Liver (tissue), 9 donors: ENCODE measurements around the gene ASTN1. TPM values are rescaled to one million over a fixed set of nuclear protein-coding genes. Genes with fewer than 3 reads are reported as not detected.

Source experiments
- DNase-seq: peaks from one replicate; pipeline ENCODE4 v3.0.0-alpha.2; 2017; ENCODE audit warnings: low spot score
- H3K27ac ChIP-seq, 2 donors: one replicate each; pipeline ENCODE4 v1.7.0; 2013; ENCODE audit warnings: inconsistent platforms in 2 of 2, low read length in 2 of 2, control low read depth in 1 of 2, low read depth in 1 of 2, mild to moderate bottlenecking in 1 of 2
- H3K27me3 ChIP-seq, 4 donors: one replicate each; pipeline versions ENCODE4 v1.6.1 to v1.7.0; 2013; ENCODE audit warnings: low read length in 3 of 4, inconsistent platforms in 1 of 4, mild to moderate bottlenecking in 1 of 4, moderate library complexity in 1 of 4; ENCODE audit not compliant: control insufficient read depth in 4 of 4, insufficient read depth in 4 of 4
- H3K36me3 ChIP-seq, 4 donors: one replicate each; pipeline versions ENCODE4 v1.6.1 to v1.7.0; 2013; ENCODE audit warnings: low read length in 3 of 4, mild to moderate bottlenecking in 3 of 4, low read depth in 1 of 4, moderate library complexity in 1 of 4; ENCODE audit not compliant: control insufficient read depth in 4 of 4, insufficient read depth in 3 of 4
- H3K4me1 ChIP-seq, 4 donors: one replicate each; pipeline versions ENCODE4 v1.6.1 to v1.7.0; 2013; ENCODE audit warnings: low read length in 3 of 4, mild to moderate bottlenecking in 3 of 4, moderate library complexity in 1 of 4; ENCODE audit not compliant: control insufficient read depth in 4 of 4, insufficient read depth in 4 of 4
- H3K4me3 ChIP-seq, 3 donors: one replicate each; pipeline versions ENCODE4 v1.6.1 to v1.7.0; 2013; ENCODE audit warnings: low read length in 3 of 3, control low read depth in 1 of 3, low read depth in 1 of 3, mild to moderate bottlenecking in 1 of 3
- H3K9ac ChIP-seq, 2 donors: one replicate each; pipeline ENCODE4 v1.7.0; 2013; ENCODE audit warnings: low read length in 2 of 2, mild to moderate bottlenecking in 2 of 2, moderate library complexity in 2 of 2, control low read depth in 1 of 2, low read depth in 1 of 2
- H3K9me3 ChIP-seq, 4 donors: one replicate each; pipeline versions ENCODE4 v1.6.1 to v1.7.0; 2013; ENCODE audit warnings: low read length in 3 of 4; ENCODE audit not compliant: control insufficient read depth in 4 of 4
- FOXA1 ChIP-seq: IDR thresholded peaks from 2 replicates; pipeline ENCODE4 v1.6.1; 2016; ENCODE audit warnings: antibody characterized with exemption
- FOXA2 ChIP-seq: IDR thresholded peaks from 2 replicates; pipeline ENCODE4 v1.6.1; 2016; ENCODE audit warnings: antibody characterized with exemption
- GABPA ChIP-seq, 2 donors: IDR thresholded peaks in 1 of 2; conservative IDR thresholded peaks in 1 of 2; 2 replicates each; pipeline ENCODE4 v1.6.1; 2016; ENCODE audit warnings: antibody characterized with exemption in 2 of 2, mild to moderate bottlenecking in 1 of 2, moderate library complexity in 1 of 2
- HNF4A ChIP-seq, 2 donors: conservative IDR thresholded peaks; 2 replicates each; pipeline ENCODE4 v1.6.1; 2016; ENCODE audit warnings: antibody characterized with exemption in 2 of 2, mild to moderate bottlenecking in 2 of 2
- HNF4G ChIP-seq: IDR thresholded peaks from 2 replicates; pipeline ENCODE4 v1.6.1; 2016; ENCODE audit warnings: antibody characterized with exemption
- JUND ChIP-seq, 2 donors: IDR thresholded peaks; 2 replicates each; pipeline ENCODE4 v1.6.1; 2016; ENCODE audit warnings: antibody characterized with exemption in 2 of 2
- NR2F2 ChIP-seq: IDR thresholded peaks from 2 replicates; pipeline ENCODE4 v1.6.1; 2016; ENCODE audit warnings: antibody characterized with exemption
- RAD21 ChIP-seq, 2 donors: IDR thresholded peaks; 2 replicates each; pipeline ENCODE4 v1.6.1; 2016; ENCODE audit warnings: antibody characterized with exemption in 2 of 2, mild to moderate bottlenecking in 2 of 2
- REST ChIP-seq: IDR thresholded peaks from 2 replicates; pipeline ENCODE4 v1.6.1; 2016; ENCODE audit warnings: antibody characterized with exemption, mild to moderate bottlenecking
- RXRA ChIP-seq, 2 donors: IDR thresholded peaks; 2 replicates each; pipeline ENCODE4 v1.6.1; 2017 to 2018; ENCODE audit warnings: antibody characterized with exemption in 2 of 2, mild to moderate bottlenecking in 1 of 2
- SP1 ChIP-seq: IDR thresholded peaks from 2 replicates; pipeline ENCODE4 v1.6.1; 2018; ENCODE audit warnings: antibody characterized with exemption, mild to moderate bottlenecking
- TAF1 ChIP-seq: conservative IDR thresholded peaks from 2 replicates; pipeline ENCODE4 v1.6.1; 2016; ENCODE audit warnings: antibody characterized with exemption, mild to moderate bottlenecking
- YY1 ChIP-seq: IDR thresholded peaks from 2 replicates; pipeline ENCODE4 v1.6.1; 2016; ENCODE audit warnings: antibody characterized with exemption, mild to moderate bottlenecking
- WGBS: extraction: QIAGEN DNeasy Blood & Tissue Kit; methylation state at CpG from one replicate; pipeline ENCODE4 v1.1.7; 2013; 5-methylcytosine and 5-hydroxymethylcytosine counted together
- polyA plus RNA-seq, 2 donors: library from polyadenylated mRNA; stranded (reverse) in 1 of 2; unstranded in 1 of 2; fragments of 200-250 nt in 1 of 2; fragments of >200 nt in 1 of 2; fragmentation: Nextera tagmentation in 1 of 2; extraction: Ambion mirVana in 1 of 2; gene quantifications; one replicate each; pipeline versions ENCODE4 v1.2.1 to v1.2.3, GENCODE V29; 2013 to 2015
- total RNA-seq, 2 donors: library from RNA; depleted of rRNA; stranded (reverse); fragments of >200 nt; gene quantifications; one replicate each; pipeline ENCODE4 v1.2.3, GENCODE V29; 2014
- TF ChIP-seq, protein P1 (sequence below): IDR thresholded peaks from 2 replicates; pipeline ENCODE4 v1.6.1; 2016; ENCODE audit warnings: antibody characterized with exemption
- TF ChIP-seq, protein P2 (sequence below): IDR thresholded peaks from 2 replicates; pipeline ENCODE4 v1.6.1; 2016; ENCODE audit warnings: antibody characterized with exemption
- TF ChIP-seq, protein P3 (sequence below): IDR thresholded peaks from 2 replicates; pipeline ENCODE4 v1.6.1; 2016; ENCODE audit warnings: antibody characterized with exemption
- TF ChIP-seq, protein P4 (sequence below): fragments of 150-350 bp; IDR thresholded peaks from 2 replicates; pipeline ENCODE4 v1.5.1; 2017; ENCODE audit warnings: improper control_type of control experiment, low read depth, low read length; ENCODE audit not compliant: missing input control
- donor health status: healthy.
- donor health status: healthy.
- donor health status: healthy.
- donor health status: healthy.
- donor health status: healthy.

Gene ASTN1
- total and polyA plus RNA-seq, 4 donors = 0.10 to 0.28 (median 0.18) TPM

DNA sequence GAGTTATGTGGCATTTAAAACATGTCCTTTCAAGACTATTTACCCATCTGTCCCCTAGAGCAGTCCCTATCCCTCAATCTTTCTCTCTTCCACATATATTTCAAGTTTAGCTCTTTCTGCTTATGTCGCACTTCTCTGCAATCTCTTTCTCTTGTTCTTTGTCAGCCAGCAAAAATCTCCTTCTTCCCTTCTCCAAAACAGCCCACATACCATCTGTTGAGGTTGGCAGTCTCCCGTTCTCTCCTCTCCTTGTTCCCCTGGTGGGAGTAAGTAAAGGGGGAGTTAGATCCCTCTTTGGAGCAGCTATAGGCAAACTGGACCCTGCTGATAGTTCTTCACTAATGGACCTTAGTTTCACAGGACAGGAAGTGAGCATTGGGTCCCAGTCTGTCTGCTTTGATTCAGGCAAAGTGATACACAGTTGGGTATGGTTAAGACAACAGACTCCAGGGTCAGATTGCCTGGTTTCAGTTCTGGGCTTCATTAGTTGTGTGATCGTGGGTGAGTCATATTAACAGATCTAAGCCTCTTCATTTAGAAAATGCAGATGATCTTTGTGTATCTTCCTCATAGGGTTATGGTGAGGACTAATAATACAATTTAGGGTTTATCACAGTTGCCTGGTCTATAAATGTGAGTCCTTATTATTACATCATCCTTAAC lies 25.9 kb upstream of the ASTN1 start:
- no peaks in the 10 kb centered on the region for H3K27me3 ChIP-seq
- 82% methylated on average over 3 of the region's 3 CpGs for WGBS
- no peaks in the 10 kb centered on the region for H3K36me3 ChIP-seq
- H3K9ac ChIP-seq = no peak overlapping the region
- no peaks in the 10 kb centered on the region for H3K9me3 ChIP-seq
- H3K4me1 ChIP-seq = no peaks in the 10 kb centered on the region
- H3K27ac ChIP-seq = no peak overlapping the region
- DNase-seq = no peak
- TF ChIP-seq, protein P1, sequence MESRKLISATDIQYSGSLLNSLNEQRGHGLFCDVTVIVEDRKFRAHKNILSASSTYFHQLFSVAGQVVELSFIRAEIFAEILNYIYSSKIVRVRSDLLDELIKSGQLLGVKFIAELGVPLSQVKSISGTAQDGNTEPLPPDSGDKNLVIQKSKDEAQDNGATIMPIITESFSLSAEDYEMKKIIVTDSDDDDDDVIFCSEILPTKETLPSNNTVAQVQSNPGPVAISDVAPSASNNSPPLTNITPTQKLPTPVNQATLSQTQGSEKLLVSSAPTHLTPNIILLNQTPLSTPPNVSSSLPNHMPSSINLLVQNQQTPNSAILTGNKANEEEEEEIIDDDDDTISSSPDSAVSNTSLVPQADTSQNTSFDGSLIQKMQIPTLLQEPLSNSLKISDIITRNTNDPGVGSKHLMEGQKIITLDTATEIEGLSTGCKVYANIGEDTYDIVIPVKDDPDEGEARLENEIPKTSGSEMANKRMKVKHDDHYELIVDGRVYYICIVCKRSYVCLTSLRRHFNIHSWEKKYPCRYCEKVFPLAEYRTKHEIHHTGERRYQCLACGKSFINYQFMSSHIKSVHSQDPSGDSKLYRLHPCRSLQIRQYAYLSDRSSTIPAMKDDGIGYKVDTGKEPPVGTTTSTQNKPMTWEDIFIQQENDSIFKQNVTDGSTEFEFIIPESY = no peak
- TF ChIP-seq FOXA2 = no peak
- TF ChIP-seq, protein P2, sequence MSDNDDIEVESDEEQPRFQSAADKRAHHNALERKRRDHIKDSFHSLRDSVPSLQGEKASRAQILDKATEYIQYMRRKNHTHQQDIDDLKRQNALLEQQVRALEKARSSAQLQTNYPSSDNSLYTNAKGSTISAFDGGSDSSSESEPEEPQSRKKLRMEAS = no peak
- H3K4me3 ChIP-seq = no peak overlapping the region

DNA sequence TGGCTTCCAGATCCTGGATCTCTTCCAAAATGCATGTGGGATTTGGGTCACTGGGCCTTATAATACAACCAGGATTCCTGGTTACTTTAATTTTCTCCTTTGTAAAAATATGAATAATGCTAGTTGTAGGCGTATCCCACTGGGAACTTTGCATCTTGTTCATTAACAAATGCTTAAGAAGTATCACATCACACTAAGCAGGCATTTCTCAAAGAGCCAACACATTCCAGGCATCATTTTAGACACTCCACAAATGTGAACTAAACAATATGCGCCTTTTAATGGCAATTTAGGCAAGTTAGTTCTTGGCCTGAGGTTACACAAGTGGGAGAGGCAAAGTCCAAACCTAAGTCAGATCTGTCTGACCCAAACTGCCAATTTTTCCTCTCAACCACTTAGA lies 22.1 kb upstream of the ASTN1 start:
- no peak for DNase-seq
- peaks cover 0 to 3% (median 1%) of the 10 kb centered on the region in 4 donors for H3K4me1 ChIP-seq
- no peaks in the 10 kb centered on the region for H3K9me3 ChIP-seq
- no peaks in the 10 kb centered on the region for H3K27me3 ChIP-seq
- H3K27ac ChIP-seq = no peak overlapping the region
- H3K36me3 ChIP-seq = no peaks in the 10 kb centered on the region
- H3K4me3 ChIP-seq = no peak overlapping the region
- TF ChIP-seq HNF4A (conservative IDR thresholded peaks at IDR 0.05) = no peak
- TF ChIP-seq YY1 = no peak
- no peak for TF ChIP-seq NR2F2
- no peak for TF ChIP-seq FOXA2
- no peak for TF ChIP-seq SP1
- TF ChIP-seq RXRA (IDR thresholded peaks at IDR 0.05) = no peak
- TF ChIP-seq, protein P3, sequence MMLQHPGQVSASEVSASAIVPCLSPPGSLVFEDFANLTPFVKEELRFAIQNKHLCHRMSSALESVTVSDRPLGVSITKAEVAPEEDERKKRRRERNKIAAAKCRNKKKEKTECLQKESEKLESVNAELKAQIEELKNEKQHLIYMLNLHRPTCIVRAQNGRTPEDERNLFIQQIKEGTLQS = no peak
- TF ChIP-seq HNF4G = no peak
- TF ChIP-seq FOXA1 = no peak
- TF ChIP-seq GABPA (IDR thresholded peaks at IDR 0.05 in 1 of 2, conservative IDR thresholded peaks at IDR 0.05 in 1 of 2) = no peak
- no peak for TF ChIP-seq RAD21 (IDR thresholded peaks at IDR 0.05)
- TF ChIP-seq, protein P1 = no peak
- TF ChIP-seq, protein P4, sequence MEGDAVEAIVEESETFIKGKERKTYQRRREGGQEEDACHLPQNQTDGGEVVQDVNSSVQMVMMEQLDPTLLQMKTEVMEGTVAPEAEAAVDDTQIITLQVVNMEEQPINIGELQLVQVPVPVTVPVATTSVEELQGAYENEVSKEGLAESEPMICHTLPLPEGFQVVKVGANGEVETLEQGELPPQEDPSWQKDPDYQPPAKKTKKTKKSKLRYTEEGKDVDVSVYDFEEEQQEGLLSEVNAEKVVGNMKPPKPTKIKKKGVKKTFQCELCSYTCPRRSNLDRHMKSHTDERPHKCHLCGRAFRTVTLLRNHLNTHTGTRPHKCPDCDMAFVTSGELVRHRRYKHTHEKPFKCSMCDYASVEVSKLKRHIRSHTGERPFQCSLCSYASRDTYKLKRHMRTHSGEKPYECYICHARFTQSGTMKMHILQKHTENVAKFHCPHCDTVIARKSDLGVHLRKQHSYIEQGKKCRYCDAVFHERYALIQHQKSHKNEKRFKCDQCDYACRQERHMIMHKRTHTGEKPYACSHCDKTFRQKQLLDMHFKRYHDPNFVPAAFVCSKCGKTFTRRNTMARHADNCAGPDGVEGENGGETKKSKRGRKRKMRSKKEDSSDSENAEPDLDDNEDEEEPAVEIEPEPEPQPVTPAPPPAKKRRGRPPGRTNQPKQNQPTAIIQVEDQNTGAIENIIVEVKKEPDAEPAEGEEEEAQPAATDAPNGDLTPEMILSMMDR = no peak
- no peak for TF ChIP-seq TAF1
- TF ChIP-seq JUND (IDR thresholded peaks at IDR 0.05) = no peak
- TF ChIP-seq, protein P2 = no peak
- no peak for TF ChIP-seq REST
- H3K9ac ChIP-seq = no peak overlapping the region
- WGBS = 96% methylated on average over 2 of the region's 2 CpGs
